SK-N-SH (cell line): ENCODE results near the gene YARS1.

Experiments
- MXI1 ChIP-seq: IDR thresholded peaks from 2 replicates; pipeline ENCODE4 v1.6.1; 2012; ENCODE audit warnings: mild to moderate bottlenecking, low read depth, low read length, improper control_type of control experiment
- NFIC ChIP-seq: IDR thresholded peaks from 2 replicates; pipeline ENCODE4 v1.4.0; 2012; ENCODE audit warnings: borderline replicate concordance

DNA sequence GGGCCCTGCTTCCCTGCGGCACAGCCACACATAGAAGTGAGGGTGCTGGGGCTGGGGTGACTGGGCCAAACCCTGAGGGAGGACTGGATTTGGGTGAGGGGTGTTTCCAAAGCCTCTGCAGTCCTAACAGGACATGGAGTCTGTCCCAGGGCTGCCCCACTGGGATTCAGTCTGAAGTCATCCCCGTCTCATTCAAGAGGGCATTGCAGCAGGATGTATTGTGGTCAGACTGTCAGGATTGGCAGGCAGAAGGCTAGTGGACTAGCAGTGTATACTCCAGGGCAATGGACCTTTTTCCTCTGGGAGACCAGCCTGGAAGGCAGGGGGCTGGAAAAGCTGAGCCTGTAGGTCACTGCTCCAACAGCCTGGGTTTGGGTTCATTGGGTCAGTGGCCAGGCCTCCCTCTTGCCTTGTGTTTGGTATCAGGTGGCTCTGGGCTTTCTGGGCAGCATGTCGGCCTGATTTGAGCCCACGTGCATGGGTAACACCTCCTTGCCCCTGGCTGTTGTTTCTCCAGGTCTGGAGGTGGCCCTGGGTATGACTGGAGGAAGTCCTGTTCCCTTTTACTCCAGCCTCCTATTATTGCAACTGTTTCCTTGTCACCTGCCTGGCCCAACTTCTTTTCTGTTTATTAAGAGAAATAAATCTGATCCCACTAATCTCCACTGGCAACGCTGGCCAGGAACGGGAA is 73.6 kb downstream of the YARS1 start:
- TF ChIP-seq NFIC (no peak), MXI1 (no peak)
